HG03469 (cell line): ENCODE measurements around the gene RWDD2A.

Experiments used
- ATAC-seq: cut with Tn5 transposase; IDR thresholded peaks from one replicate; pipeline ENCODE4 v1.9.1; 2021; ENCODE audit warnings: mild to moderate bottlenecking, moderate library complexity, moderate number of reproducible peaks; ENCODE audit not compliant: unreplicated experiment

The RWDD2A gene

DNA sequence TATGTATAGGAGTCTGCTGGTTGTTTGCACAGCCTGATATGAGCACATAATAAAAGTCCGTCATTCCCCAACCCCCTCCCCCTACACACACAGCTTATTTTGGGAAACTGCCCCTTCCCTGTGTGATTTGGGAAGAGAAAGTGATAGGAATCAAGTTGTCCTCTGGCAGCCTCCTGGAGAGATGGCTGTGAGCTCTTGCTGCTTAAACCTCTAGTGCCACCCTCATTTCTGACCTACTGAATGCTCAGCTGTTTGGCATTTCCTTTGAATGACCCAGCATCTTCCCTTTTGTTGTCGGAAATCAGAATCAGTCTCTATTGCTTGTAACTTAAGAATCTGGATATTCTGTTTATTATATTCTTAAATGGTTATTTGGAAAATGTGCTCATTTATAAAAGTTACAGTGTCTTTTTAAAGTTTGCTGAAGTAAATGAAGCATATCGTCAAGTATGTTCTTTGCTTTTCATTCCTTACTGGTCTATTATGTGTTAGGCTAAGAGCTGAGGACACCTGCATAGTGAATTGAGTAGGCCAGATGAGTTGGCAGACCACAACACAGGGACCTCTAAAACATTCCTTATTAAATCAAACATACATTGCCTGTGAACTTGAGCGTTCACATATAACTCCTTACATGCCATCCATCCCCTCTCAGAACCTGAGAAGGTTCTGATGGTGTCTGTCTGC lies 5.5 kb downstream of the RWDD2A start:
- ATAC-seq = no peak

DNA sequence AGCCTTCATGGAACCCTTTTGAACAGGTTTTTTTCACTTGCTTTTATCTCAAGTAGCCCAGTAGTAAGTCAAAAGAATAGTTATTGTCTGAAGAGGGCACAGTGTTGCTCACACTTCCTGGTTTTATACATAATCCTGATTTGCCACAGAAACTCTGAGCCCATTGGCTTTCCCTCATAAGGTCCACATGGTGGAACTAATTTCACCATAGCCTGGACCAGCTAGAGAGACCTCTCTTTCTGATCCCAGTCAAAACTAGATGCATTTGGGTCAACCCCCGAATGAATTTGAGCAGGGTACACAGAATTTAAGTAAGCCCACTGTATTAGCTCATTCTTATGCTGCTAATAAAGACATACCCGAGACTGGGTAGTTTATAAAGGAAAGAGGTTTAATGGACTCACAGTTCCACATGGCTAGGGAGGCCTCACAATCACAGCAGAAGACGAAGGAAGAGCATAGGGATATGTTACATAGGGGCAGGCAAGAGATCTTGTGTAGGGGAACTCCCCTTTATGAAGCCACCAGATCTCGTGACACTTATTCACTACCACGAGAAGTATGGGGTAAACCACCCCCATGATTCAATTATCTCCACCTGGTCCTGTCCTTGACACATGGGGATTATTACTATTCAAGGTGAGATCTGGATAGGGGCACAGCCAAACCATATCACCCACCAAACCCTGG lies 6.2 kb downstream of the RWDD2A start:
- ATAC-seq = no peak

DNA sequence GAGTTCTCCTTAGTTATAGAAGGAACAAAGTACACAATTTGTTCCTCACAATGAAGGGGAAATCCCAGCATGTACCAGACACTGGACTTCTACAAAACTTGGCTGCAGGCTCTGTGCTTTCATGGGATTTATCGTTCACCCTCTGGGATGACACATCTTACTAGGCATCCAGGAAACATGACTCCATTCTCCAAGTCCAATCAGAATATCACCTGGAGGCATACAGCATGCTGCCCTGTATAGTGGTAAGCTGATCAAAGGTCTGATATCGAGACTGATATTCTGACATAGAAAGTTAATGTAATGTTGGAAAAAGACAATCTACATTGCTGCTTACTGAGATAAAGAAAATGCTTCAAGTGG lies 6.7 kb downstream of the RWDD2A start:
- ATAC-seq = no peak

GRCh38 chr6:83202031-83202430 lies 8.9 kb downstream of the RWDD2A start:
- ATAC-seq = no peak

DNA sequence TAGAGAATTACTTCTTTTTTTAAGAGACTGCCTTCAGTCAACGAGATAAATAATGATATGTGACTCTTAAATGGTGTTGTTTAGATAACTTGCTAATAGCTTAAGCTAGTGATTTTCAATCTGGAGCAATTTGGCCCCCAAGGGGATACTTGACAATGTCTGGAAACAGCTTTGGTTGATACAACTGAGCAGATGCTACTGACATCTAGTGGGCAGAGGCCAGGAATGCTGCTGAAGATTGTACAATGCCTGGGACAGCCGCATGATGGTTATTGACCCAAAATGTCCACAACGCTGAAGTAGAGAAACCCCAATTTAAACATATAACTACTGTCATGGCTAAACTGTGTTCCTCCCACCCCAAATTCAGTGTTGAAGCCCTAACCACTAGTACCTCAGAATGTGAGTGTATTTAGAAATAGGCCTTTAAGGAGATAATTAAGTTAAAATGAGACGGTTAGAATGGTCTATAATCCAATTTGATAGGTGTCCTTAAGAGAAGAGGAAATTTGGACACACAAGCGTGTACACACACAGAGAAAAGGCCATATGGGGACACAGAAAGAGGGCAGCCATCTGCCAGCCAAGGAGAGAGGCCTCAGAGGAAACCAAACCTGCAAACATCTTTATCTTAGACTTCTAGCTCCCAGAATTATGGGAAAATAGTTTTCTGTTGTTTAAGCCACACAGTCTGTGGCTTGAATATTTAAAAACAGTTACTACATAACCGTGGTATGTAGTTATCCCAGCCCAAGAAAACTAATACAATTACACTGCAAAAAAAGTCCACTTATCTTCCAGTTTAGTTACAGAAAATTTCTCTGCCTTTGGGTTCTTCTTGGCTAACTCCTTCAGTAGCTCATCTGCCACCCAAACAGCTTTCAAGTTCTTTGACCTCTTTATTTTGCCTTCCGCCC lies 22.2 kb downstream of the RWDD2A start:
- peak; percentile 99 for ATAC-seq

DNA sequence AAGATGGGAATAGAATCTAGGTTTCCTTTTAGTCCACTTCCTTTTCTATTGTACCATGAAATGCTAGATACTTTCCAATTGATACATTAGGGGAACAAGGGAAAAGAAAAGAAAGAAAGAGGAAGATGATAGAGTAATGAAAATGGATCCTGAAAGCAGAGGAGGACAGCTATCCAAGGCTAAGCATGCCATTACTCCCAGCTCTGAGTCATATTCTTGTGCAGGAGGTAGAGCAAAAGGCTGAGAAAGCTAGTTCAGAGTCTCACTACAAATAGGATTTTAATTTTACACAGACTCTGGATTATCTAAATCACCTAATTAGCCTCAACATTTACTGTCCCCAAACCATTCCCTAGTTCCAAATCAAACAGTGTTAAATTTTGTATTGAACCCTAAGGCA lies 23.6 kb downstream of the RWDD2A start:
- no peak for ATAC-seq

- no peak for ATAC-seq
These were observed 25.5 kb downstream of the RWDD2A start for GRCh38 chr6:83218646-83219045.

- no peak for ATAC-seq
These were observed 27.0 kb downstream of the RWDD2A start for GRCh38 chr6:83220121-83220520.

DNA sequence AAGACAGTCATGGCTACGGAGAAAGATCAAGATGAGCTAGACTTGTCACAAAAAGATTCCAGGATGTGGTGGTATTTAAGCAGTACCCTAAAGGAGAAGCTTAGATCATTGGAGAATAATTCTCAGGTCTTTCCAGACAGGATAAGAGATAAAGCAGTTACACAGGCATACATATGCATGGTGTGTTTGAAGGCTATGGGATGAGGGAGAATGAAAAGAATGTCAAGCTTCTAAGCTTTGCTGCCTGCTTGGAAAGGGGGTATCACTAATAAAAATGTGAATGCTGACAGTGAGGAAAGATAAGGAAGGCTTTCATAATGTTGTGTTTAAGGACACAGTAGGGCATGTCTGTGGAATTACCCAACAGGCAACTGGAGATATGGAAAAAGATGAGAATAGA lies 28.1 kb downstream of the RWDD2A start:
- no peak for ATAC-seq

DNA sequence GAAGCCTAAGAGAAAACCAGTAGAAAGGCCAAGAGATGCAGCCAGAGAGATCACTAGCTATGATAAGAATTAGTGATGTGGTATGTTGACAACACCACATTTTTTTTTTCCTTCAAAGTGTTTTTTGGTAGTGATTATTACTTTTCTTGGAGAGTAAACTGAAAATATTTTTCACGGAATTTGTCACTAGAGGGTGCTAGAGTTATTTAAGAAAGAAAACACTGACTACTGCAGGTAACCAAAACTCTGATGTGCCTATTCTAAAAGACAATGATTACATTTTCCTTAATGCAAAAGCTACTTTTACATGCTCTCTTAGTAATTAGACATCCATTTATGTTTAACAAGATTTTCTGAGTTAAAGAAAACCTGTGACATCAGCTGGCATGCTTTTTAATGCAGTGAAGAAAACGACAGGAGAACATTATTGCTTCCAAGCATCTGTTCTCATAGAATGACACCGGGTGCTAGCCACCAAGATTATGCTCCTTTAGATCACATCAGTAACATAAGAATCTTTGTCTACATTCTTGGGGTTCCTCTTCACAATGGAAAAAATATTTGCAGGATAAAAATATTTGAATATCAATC lies 28.8 kb downstream of the RWDD2A start:
- ATAC-seq = peak; percentile 47

DNA sequence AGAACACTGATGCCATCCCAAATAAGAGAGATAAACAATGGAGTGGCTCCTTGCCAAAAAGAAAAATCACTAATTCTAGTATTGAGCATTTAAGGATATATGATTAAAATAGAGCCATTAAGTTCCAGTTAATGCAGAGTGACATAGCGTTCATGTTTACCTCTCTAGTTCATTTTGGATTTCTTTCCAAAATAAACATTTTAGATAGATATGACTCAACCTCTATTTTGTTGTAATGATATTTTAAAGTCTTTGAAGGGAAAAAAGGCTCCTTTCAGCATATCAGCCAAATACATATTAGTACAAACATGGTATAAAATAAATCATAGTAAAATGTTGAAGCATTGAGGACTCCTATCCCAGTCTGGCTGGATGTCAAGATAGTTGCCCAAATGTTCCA lies 33.4 kb downstream of the RWDD2A start:
- no peak for ATAC-seq

DNA sequence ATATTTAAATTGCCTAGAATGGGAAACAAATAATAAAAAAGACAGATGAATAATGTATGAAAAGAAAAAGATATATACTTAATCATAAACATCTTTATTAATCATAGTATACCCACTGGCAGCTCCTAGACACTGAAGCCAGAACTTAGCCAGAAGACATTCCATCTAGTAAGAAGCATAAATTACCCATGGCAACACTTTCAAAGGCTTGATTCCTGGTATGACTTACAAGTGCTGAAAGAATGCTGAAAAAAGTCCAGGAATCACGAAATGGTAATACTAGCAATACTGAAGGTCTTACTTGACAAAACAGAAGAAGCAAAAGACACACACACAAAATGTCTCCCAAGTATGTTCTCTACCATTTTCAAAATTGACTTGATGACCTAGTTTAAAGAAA lies 38.0 kb downstream of the RWDD2A start:
- ATAC-seq = no peak

DNA sequence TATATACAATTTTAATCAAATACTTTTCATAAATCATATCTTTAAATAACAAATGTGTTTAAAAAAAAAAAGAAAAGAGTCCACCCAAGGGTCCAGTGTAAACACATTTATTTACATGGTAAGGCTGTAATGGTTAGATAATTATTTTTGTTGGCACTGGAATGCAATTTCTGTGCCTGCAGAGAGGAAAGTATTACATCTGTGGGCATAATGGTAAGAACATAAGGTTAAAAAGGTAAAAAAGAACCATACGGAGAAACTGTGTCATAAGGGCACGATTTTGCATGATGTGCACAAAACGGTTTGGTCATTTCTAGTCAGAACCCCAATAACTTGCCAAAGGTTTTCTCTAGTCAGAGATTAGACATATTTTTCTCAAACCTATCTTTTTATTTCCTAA lies 54.3 kb downstream of the RWDD2A start:
- no peak for ATAC-seq
